ENCODE measurements around the gene LDB3.

Gene LDB3

DNA sequence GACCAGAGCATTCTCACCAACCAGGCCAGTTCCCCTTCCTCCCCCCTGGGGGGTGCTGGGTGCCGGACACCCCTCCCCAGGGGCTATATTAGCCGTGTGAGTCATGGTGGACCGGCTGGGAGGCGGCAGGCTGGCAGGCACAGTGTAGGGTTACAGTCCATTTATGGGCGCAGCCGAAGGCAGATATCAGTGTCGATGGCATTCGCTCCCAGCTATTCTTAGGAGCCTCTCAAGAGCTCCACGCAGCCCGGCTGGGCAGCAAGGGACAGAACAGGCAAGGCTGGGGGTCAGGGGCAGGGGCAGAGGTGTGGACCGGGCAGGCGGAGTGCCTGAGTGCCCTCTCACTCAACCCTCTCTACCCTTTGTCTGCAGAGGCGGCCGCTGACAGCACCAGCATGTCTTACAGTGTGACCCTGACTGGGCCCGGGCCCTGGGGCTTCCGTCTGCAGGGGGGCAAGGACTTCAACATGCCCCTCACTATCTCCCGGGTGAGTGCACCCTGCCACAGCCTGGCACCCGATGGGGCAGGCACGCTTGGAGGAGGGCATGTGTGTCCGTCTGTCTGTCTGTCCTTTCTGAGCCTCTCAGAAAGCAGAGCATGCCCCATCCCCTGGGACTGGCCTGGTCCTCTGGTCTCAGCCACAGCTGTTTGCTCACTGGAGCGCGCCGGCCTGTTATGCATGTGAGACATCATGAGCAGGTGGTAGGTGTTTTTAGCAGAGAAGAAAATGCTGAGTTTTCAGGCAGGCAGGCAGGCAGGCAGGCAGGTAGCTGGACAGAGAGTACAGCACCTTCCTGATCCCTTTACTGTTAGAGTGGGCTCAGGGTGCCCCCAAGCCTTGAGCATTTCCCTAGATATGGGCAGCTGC is at the start of gene LDB3:
Gene LDB3 (plus strand): TSS at position 215 of the 869 bp plus-strand sequence. CDS start 181 bp downstream, at position 396.
- Histone ChIP-seq H3K9ac (ENCODE audit: low read length in 2 of 2) (peak within 1 kb of the TSS; percentile 78 to 90), H3K4me1 (ENCODE audit: control insufficient read depth, insufficient read depth, low read length) (peaks cover 78% of the 10 kb centered on the region), H3K4me3 (ENCODE audit: low read length in 2 of 2) (peak within 1 kb of the TSS; percentile 77 to 87), H3K27me3 (ENCODE audit: control insufficient read depth in 1 of 2, insufficient read depth in 2 of 2, low read length in 2 of 2) (no peaks in the 10 kb centered on the region), H3K9me3 (ENCODE audit: control insufficient read depth in 2 of 2, low read length in 2 of 2) (no peaks in the 10 kb centered on the region), H3K27ac (ENCODE audit: low read length) (peak within 1 kb of the TSS; percentile 97), H3K36me3 (ENCODE audit: control insufficient read depth in 2 of 2, insufficient read depth in 2 of 2, low read length in 2 of 2) (no peaks in the 10 kb centered on the region)

GRCh38 chr10:86628311-86628710 is 40.0 kb upstream of the LDB3 start:
- H3K9me3 ChIP-seq (ENCODE audit: control insufficient read depth in 2 of 2, low read length in 2 of 2): no peaks in the 10 kb centered on the region
- no peak overlapping the region for H3K9ac ChIP-seq (ENCODE audit: low read length in 2 of 2)
- no peaks in the 10 kb centered on the region for H3K36me3 ChIP-seq (ENCODE audit: control insufficient read depth in 2 of 2, insufficient read depth in 2 of 2, low read length in 2 of 2)
- no peaks in the 10 kb centered on the region for H3K27me3 ChIP-seq (ENCODE audit: control insufficient read depth in 1 of 2, insufficient read depth in 2 of 2, low read length in 2 of 2)
- peaks cover 18% of the 10 kb centered on the region for H3K4me1 ChIP-seq (ENCODE audit: control insufficient read depth, insufficient read depth, low read length)
- no peak overlapping the region for H3K4me3 ChIP-seq (ENCODE audit: low read length in 2 of 2)
- H3K27ac ChIP-seq (ENCODE audit: low read length): no peak overlapping the region

DNA sequence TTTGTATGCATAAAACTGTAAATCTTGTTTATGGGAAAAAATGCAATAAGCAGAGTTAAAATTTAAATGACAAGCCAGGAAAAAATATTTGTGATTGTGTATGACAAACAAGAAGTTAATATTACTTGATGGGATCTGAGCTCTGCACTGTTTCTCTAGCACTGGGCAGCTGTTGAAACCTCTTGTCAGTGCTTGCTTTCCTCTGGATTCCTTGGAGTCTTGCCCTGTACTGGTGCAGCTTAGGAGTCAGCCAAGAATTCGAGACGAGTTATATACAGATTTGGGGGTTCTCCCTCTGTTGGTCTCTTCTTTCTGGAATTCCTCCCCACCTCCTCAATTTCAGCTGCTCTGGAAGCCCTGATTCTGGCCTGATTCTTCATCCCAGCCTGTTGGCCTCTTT is 38.2 kb upstream of the LDB3 start:
- H3K4me1 ChIP-seq (ENCODE audit: control insufficient read depth, insufficient read depth, low read length): peaks cover 18% of the 10 kb centered on the region
- H3K9ac ChIP-seq (ENCODE audit: low read length in 2 of 2): no peak overlapping the region
- no peak overlapping the region for H3K27ac ChIP-seq (ENCODE audit: low read length)
- no peaks in the 10 kb centered on the region for H3K27me3 ChIP-seq (ENCODE audit: control insufficient read depth in 1 of 2, insufficient read depth in 2 of 2, low read length in 2 of 2)
- H3K4me3 ChIP-seq (ENCODE audit: low read length in 2 of 2): no peak overlapping the region
- no peaks in the 10 kb centered on the region for H3K9me3 ChIP-seq (ENCODE audit: control insufficient read depth in 2 of 2, low read length in 2 of 2)
- no peaks in the 10 kb centered on the region for H3K36me3 ChIP-seq (ENCODE audit: control insufficient read depth in 2 of 2, insufficient read depth in 2 of 2, low read length in 2 of 2)

GRCh38 chr10:86632009-86632800 is 36.1 kb upstream of the LDB3 start:
- no peaks in the 10 kb centered on the region for H3K27me3 ChIP-seq (ENCODE audit: control insufficient read depth in 1 of 2, insufficient read depth in 2 of 2, low read length in 2 of 2)
- H3K9ac ChIP-seq (ENCODE audit: low read length in 2 of 2): peak overlapping the region; percentile 17 to 36
- H3K9me3 ChIP-seq (ENCODE audit: control insufficient read depth in 2 of 2, low read length in 2 of 2): no peaks in the 10 kb centered on the region
- peaks cover 18% of the 10 kb centered on the region for H3K4me1 ChIP-seq (ENCODE audit: control insufficient read depth, insufficient read depth, low read length)
- H3K4me3 ChIP-seq (ENCODE audit: low read length in 2 of 2): peak overlapping the region; percentile 33 to 66
- H3K36me3 ChIP-seq (ENCODE audit: control insufficient read depth in 2 of 2, insufficient read depth in 2 of 2, low read length in 2 of 2): no peaks in the 10 kb centered on the region
- H3K27ac ChIP-seq (ENCODE audit: low read length): no peak overlapping the region

DNA sequence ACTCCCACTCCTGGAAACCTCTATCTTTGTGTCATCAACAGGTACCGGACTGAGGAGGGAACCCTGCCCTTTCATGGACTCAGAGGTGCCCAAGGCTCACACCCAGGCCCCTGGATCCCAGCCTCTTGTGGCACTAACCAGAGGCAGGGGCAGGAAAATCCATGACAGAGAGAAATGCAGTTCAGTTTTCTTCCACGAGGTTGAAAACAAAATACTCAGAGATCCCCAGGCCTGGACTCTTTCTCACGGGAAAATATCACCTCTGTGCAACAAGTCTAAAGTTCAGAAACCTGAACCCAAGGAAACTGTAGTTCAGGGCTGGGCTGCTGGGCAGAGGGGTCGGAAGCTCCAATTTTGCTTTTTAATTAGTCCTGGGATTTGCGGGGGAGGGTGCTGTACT is 35.4 kb upstream of the LDB3 start:
- Histone ChIP-seq H3K27me3 (ENCODE audit: control insufficient read depth in 1 of 2, insufficient read depth in 2 of 2, low read length in 2 of 2) (no peaks in the 10 kb centered on the region), H3K4me3 (ENCODE audit: low read length in 2 of 2) (no peak overlapping the region), H3K9ac (ENCODE audit: low read length in 2 of 2) (no peak overlapping the region), H3K9me3 (ENCODE audit: control insufficient read depth in 2 of 2, low read length in 2 of 2) (no peaks in the 10 kb centered on the region), H3K27ac (ENCODE audit: low read length) (no peak overlapping the region), H3K36me3 (ENCODE audit: control insufficient read depth in 2 of 2, insufficient read depth in 2 of 2, low read length in 2 of 2) (no peaks in the 10 kb centered on the region), H3K4me1 (ENCODE audit: control insufficient read depth, insufficient read depth, low read length) (peaks cover 18% of the 10 kb centered on the region)

GRCh38 chr10:86635402-86635801 is 32.9 kb upstream of the LDB3 start:
- Histone ChIP-seq H3K9ac (ENCODE audit: low read length in 2 of 2) (no peak overlapping the region), H3K4me1 (ENCODE audit: control insufficient read depth, insufficient read depth, low read length) (peaks cover 16% of the 10 kb centered on the region), H3K27ac (ENCODE audit: low read length) (no peak overlapping the region), H3K27me3 (ENCODE audit: control insufficient read depth in 1 of 2, insufficient read depth in 2 of 2, low read length in 2 of 2) (no peaks in the 10 kb centered on the region), H3K9me3 (ENCODE audit: control insufficient read depth in 2 of 2, low read length in 2 of 2) (no peaks in the 10 kb centered on the region), H3K36me3 (ENCODE audit: control insufficient read depth in 2 of 2, insufficient read depth in 2 of 2, low read length in 2 of 2) (no peaks in the 10 kb centered on the region), H3K4me3 (ENCODE audit: low read length in 2 of 2) (no peak overlapping the region)

- Histone ChIP-seq H3K9ac (ENCODE audit: low read length in 2 of 2) (no peak overlapping the region), H3K27ac (ENCODE audit: low read length) (no peak overlapping the region), H3K27me3 (ENCODE audit: control insufficient read depth in 1 of 2, insufficient read depth in 2 of 2, low read length in 2 of 2) (no peaks in the 10 kb centered on the region), H3K36me3 (ENCODE audit: control insufficient read depth in 2 of 2, insufficient read depth in 2 of 2, low read length in 2 of 2) (no peaks in the 10 kb centered on the region), H3K4me3 (ENCODE audit: low read length in 2 of 2) (no peak overlapping the region), H3K9me3 (ENCODE audit: control insufficient read depth in 2 of 2, low read length in 2 of 2) (no peaks in the 10 kb centered on the region), H3K4me1 (ENCODE audit: control insufficient read depth, insufficient read depth, low read length) (peaks cover 15% of the 10 kb centered on the region)
Observed at GRCh38 chr10:86636311-86636710, 32.0 kb upstream of the LDB3 start.

- Histone ChIP-seq H3K27ac (ENCODE audit: low read length) (no peak overlapping the region), H3K9me3 (ENCODE audit: control insufficient read depth in 2 of 2, low read length in 2 of 2) (no peaks in the 10 kb centered on the region), H3K36me3 (ENCODE audit: control insufficient read depth in 2 of 2, insufficient read depth in 2 of 2, low read length in 2 of 2) (no peaks in the 10 kb centered on the region), H3K4me3 (ENCODE audit: low read length in 2 of 2) (no peak overlapping the region), H3K4me1 (ENCODE audit: control insufficient read depth, insufficient read depth, low read length) (peaks cover 10% of the 10 kb centered on the region), H3K27me3 (ENCODE audit: control insufficient read depth in 1 of 2, insufficient read depth in 2 of 2, low read length in 2 of 2) (no peaks in the 10 kb centered on the region), H3K9ac (ENCODE audit: low read length in 2 of 2) (no peak overlapping the region)
Observed at GRCh38 chr10:86642021-86642420, 26.3 kb upstream of the LDB3 start.

GRCh38 chr10:86642499-86642898 is 25.8 kb upstream of the LDB3 start:
- Histone ChIP-seq H3K9me3 (ENCODE audit: control insufficient read depth in 2 of 2, low read length in 2 of 2) (no peaks in the 10 kb centered on the region), H3K27me3 (ENCODE audit: control insufficient read depth in 1 of 2, insufficient read depth in 2 of 2, low read length in 2 of 2) (no peaks in the 10 kb centered on the region), H3K9ac (ENCODE audit: low read length in 2 of 2) (no peak overlapping the region), H3K4me1 (ENCODE audit: control insufficient read depth, insufficient read depth, low read length) (peaks cover 10% of the 10 kb centered on the region), H3K36me3 (ENCODE audit: control insufficient read depth in 2 of 2, insufficient read depth in 2 of 2, low read length in 2 of 2) (no peaks in the 10 kb centered on the region), H3K4me3 (ENCODE audit: low read length in 2 of 2) (no peak overlapping the region), H3K27ac (ENCODE audit: low read length) (no peak overlapping the region)

DNA sequence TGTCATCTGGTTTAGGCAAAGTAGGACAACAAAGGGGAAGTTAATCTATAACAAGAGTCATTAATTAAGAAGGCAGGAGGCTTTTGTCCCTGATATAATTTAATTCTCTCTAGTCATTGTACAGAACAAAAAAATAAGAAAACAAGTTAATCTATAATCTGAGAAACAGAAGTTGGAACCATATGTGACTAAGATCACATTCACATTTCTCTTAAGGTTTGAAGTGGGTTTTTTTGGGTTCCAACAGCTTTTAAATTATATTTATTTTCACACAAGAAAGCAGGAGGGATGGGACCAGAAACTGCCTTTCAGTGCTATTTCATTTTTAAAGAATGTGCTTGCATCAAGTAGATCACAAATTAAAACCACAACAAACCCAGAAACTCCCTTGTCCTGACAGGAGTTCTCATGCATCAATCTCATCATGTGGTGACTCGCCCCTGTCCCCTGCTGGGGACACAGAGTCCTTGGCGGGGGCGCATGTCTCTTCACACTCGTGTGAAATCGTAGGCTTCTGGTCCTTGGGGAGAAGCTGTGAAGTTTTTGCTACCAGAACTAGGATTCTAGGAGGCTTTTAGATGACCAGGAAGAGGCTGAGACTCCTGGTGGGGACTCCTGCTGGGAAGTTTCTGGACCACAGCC is 24.0 kb upstream of the LDB3 start:
- Histone ChIP-seq H3K36me3 (ENCODE audit: control insufficient read depth in 2 of 2, insufficient read depth in 2 of 2, low read length in 2 of 2) (no peaks in the 10 kb centered on the region), H3K27ac (ENCODE audit: low read length) (no peak overlapping the region), H3K9me3 (ENCODE audit: control insufficient read depth in 2 of 2, low read length in 2 of 2) (no peaks in the 10 kb centered on the region), H3K27me3 (ENCODE audit: control insufficient read depth in 1 of 2, insufficient read depth in 2 of 2, low read length in 2 of 2) (no peaks in the 10 kb centered on the region), H3K4me1 (ENCODE audit: control insufficient read depth, insufficient read depth, low read length) (peaks cover 19% of the 10 kb centered on the region), H3K9ac (ENCODE audit: low read length in 2 of 2) (no peak overlapping the region), H3K4me3 (ENCODE audit: low read length in 2 of 2) (no peak overlapping the region)

Data from stomach smooth muscle (tissue), 2 donors.